DMS153 (cell line): ENCODE results near the gene MLLT6.

Experiments used
- DNase-seq: peaks from one replicate; lab custom pipeline; 2025; lab: John Stamatoyannopoulos, UW

The MLLT6 gene

GRCh38 chr17:38704606-38705522, at the start of gene MLLT6:
Gene MLLT6, plus strand, starts transcription at chr17:38705273. Its CDS starts 360 bp downstream, at chr17:38705633.
- DNase-seq: peak; percentile 33

GRCh38 chr17:38656959-38657823, 47.9 kb upstream of the MLLT6 start:
- no peak for DNase-seq

GRCh38 chr17:38657824-38658740, 47.0 kb upstream of the MLLT6 start:
- DNase-seq: no peak

- DNase-seq: no peak
Measured at GRCh38 chr17:38658741-38659345, 46.2 kb upstream of the MLLT6 start.

GRCh38 chr17:38659415-38659814, 45.7 kb upstream of the MLLT6 start:
- no peak for DNase-seq

- DNase-seq: peak; percentile 11
Measured at GRCh38 chr17:38660097-38661025, 44.7 kb upstream of the MLLT6 start.

GRCh38 chr17:38663125-38663751, 41.8 kb upstream of the MLLT6 start:
- DNase-seq: peak; percentile 72

GRCh38 chr17:38663964-38664644, 41.0 kb upstream of the MLLT6 start:
- DNase-seq: no peak

GRCh38 chr17:38667099-38667786, 37.8 kb upstream of the MLLT6 start:
- DNase-seq: peak; percentile 17

GRCh38 chr17:38667787-38668122, 37.3 kb upstream of the MLLT6 start:
- DNase-seq: no peak

- DNase-seq: no peak
Measured at GRCh38 chr17:38669520-38669919, 35.6 kb upstream of the MLLT6 start.

- no peak for DNase-seq
Measured at GRCh38 chr17:38671939-38672720, 32.9 kb upstream of the MLLT6 start.

GRCh38 chr17:38672788-38673706, 32.0 kb upstream of the MLLT6 start:
- no peak for DNase-seq

GRCh38 chr17:38673707-38674013, 31.4 kb upstream of the MLLT6 start:
- no peak for DNase-seq

GRCh38 chr17:38674014-38674748, 30.9 kb upstream of the MLLT6 start:
- DNase-seq: no peak
